Body of pancreas (tissue), 4 donors: ENCODE data around the gene USP7.

Source experiments
- POLR2A ChIP-seq, 3 donors: fragments of 450-650 bp; IDR thresholded peaks; one replicate each; pipeline ENCODE4 v1.6.1; 2016; ENCODE audit warnings: antibody characterized with exemption in 3 of 3, mild to moderate bottlenecking in 2 of 3
- TF ChIP-seq, protein P1 (sequence below), 7 experiments: fragments of 450-650 bp in 4 of 7; fragments of 200-600 bp in 3 of 7; sonication (generic) in 3 of 7; IDR thresholded peaks; one replicate each; pipeline ENCODE4 v1.5.1; 2016 to 2019; ENCODE audit warnings: antibody characterized with exemption in 7 of 7

DNA sequence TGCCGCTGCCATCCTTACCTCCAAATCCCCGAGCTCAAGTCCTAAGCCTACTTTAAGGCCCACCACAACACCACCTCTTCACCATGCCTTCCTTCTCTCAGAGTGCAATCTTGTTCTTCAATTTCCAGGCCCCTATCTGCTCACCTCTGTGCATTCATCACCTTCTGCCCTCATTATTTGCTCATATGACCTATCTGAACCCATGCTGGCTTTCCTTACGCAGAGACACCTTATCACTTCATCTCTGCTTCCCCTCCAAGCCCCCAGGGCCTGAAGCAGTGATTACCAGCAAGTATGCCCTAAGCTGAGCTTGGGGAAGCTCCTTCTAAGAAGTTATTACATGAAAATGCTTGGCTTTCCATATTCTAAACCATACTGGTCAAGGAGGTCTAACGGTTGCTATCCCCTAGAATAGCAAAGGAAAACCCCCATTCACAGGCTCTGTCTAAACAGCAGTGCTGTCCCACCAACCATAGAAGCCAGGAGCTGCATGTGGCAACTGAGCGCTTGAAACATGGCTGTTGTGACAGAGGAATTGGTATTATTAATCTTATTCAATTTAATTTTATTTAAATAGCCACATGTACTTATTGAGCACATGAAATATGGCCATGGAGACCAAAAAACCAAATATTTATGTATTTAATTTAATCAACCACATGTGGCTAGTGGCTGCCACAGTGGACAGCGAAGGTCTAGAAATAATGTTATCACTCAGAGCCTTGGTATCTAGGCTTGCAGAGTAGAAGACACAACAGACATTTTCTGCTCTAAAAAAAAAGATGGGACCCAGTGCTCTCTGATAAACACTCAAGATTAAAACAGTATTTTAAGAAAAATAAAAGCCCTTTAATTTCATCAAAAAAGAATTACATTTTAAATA, 13.9 kb downstream of the USP7 start:
- TF ChIP-seq, protein P1, sequence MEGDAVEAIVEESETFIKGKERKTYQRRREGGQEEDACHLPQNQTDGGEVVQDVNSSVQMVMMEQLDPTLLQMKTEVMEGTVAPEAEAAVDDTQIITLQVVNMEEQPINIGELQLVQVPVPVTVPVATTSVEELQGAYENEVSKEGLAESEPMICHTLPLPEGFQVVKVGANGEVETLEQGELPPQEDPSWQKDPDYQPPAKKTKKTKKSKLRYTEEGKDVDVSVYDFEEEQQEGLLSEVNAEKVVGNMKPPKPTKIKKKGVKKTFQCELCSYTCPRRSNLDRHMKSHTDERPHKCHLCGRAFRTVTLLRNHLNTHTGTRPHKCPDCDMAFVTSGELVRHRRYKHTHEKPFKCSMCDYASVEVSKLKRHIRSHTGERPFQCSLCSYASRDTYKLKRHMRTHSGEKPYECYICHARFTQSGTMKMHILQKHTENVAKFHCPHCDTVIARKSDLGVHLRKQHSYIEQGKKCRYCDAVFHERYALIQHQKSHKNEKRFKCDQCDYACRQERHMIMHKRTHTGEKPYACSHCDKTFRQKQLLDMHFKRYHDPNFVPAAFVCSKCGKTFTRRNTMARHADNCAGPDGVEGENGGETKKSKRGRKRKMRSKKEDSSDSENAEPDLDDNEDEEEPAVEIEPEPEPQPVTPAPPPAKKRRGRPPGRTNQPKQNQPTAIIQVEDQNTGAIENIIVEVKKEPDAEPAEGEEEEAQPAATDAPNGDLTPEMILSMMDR (IDR thresholded peaks at IDR 0.05), result no peak
- TF ChIP-seq POLR2A (IDR thresholded peaks at IDR 0.05), result no peak
